ENCODE data around the gene C4A.

GRCh38 chr6:31971279-31971992 lies 10.4 kb upstream of the C4A start:
- TF ChIP-seq, protein P1, sequence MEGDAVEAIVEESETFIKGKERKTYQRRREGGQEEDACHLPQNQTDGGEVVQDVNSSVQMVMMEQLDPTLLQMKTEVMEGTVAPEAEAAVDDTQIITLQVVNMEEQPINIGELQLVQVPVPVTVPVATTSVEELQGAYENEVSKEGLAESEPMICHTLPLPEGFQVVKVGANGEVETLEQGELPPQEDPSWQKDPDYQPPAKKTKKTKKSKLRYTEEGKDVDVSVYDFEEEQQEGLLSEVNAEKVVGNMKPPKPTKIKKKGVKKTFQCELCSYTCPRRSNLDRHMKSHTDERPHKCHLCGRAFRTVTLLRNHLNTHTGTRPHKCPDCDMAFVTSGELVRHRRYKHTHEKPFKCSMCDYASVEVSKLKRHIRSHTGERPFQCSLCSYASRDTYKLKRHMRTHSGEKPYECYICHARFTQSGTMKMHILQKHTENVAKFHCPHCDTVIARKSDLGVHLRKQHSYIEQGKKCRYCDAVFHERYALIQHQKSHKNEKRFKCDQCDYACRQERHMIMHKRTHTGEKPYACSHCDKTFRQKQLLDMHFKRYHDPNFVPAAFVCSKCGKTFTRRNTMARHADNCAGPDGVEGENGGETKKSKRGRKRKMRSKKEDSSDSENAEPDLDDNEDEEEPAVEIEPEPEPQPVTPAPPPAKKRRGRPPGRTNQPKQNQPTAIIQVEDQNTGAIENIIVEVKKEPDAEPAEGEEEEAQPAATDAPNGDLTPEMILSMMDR (conservative IDR thresholded peaks at IDR 0.05; ENCODE audit: low read length), result no peak
- TF ChIP-seq EZH2phosphoT487 (IDR thresholded peaks at IDR 0.05; ENCODE audit: borderline replicate concordance, low read depth, low read length), result no peak
